HG03575 (cell line): ENCODE data around the gene CEACAM1.
"Not testable (repeated sequence)": the region's sequence is repeated elsewhere in the genome, so short reads cannot be mapped to it uniquely, and the experiment has no call there.

Experiments used
- ATAC-seq: cut with Tn5 transposase; IDR thresholded peaks from one replicate; pipeline ENCODE4 v1.9.1; 2021; ENCODE audit not compliant: unreplicated experiment, insufficient number of reproducible peaks, low FRiP score; ENCODE audit errors: extremely low read depth

The CEACAM1 gene

GRCh38 chr19:42552086-42553065 lies 24.1 kb upstream of the CEACAM1 start:
- ATAC-seq = no peak

DNA sequence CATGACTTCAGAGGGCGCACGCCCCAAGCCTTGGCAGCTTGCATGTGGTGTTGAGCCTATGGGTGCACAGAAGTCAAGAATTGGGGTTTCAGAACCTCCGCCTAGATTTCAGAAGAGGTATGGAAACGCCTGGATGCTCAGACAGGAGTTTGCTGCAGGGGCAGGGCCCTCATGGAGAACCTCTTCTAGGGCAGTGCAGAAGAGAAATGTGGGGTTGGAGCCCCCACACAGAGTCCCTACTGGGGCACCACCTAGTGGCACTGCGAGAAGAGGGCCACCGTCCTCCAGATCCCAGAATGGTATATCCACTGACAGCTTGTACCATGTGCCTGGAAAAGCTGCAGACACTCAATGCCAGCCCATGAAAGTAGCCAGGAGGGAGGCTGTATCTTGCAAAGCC lies 22.2 kb upstream of the CEACAM1 start:
- not testable (repeated sequence) for ATAC-seq

- ATAC-seq = not testable (repeated sequence)
Measured at GRCh38 chr19:42549067-42549466, 20.8 kb upstream of the CEACAM1 start.

- no peak for ATAC-seq
Measured at GRCh38 chr19:42548552-42548951, 20.3 kb upstream of the CEACAM1 start.

DNA sequence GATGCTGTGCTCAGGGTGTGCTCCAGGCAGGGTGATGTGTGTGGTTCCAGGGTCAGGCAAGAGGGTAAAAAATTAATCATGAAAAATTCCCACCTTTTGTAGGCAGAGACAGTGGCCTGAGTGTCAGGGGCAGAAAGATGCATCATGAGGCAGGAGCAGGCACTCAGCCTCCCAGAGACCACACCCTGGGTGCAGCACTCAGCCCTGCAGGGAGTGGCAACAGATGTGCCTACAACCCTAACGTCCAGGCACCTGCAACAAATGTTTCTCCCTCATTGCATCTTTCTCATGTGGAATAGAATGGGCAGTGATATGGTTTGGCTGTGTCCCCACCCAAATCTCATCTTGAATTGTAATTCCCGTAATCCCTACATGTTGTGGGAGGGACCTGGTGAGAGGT lies 19.6 kb upstream of the CEACAM1 start:
- ATAC-seq = no peak

- no peak for ATAC-seq
Measured at GRCh38 chr19:42546831-42547500, 18.7 kb upstream of the CEACAM1 start.

DNA sequence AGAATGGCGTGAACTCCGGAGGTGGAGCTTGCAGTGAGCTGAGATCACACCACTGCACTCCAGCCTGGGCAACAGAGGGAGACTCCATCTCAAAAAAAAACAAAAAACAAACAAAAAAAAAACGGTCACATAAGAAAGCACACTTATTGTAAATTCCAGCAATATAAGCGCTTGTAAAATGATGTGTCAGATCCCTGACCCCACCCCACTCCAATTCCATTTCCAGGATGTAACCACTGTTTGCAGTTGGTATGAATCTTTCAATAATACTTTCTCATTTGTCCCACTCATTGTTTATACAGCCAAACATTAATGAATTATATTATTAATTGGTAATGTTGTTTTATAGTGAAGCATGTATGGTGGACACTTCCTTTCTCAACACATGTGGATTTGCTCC lies 15.9 kb upstream of the CEACAM1 start:
- ATAC-seq = no peak

GRCh38 chr19:42542791-42543190 lies 14.5 kb upstream of the CEACAM1 start:
- ATAC-seq = no peak

DNA sequence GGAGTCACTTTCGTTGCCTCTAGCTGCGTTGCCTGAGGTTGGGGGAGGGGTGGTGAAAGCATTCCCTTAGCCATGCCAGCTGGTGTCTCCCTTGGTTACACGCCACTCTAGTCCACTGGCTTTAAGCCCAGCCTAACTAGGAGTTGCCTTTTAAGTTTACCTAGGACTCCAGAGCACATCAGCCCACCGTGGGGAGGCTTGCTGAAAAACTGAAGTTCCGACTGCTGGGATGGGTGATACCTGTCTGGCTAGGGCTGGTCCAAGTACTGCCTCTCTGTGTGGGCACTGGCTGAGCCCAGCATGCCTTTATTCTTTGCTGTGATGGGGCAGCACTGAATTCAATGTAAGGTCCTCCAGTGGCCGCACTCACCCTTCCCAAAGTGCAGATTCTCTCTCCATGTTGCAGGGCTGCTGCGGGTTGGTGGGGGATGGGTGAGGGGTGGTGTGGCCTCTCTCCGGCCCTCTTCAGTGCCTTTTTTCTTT lies 11.8 kb upstream of the CEACAM1 start:
- no peak for ATAC-seq

GRCh38 chr19:42538841-42539709 lies 10.8 kb upstream of the CEACAM1 start:
- ATAC-seq = no peak

GRCh38 chr19:42535276-42535675 lies 7.0 kb upstream of the CEACAM1 start:
- ATAC-seq = not testable (repeated sequence)

- no peak for ATAC-seq
Measured at GRCh38 chr19:42534391-42534790, 6.1 kb upstream of the CEACAM1 start.

DNA sequence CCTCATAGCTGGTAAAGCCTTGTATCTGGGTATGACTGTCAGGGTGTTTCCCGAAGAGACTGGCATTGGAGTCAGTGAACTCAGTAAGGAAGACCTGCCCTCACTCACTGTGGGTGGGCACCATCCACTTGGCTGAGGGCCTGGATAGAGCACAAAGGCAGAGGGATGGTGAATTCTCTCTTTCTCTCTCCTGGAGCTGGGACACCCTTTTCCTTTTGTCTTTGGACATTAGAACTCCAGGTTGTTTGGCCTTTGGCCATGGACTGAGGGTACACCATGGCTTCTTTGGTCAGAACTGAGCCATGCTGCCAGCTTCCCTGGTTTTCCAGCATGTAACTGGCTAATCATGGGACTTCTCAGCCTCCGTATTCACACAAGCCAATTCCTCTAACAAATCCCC lies 4.6 kb upstream of the CEACAM1 start:
- no peak for ATAC-seq

DNA sequence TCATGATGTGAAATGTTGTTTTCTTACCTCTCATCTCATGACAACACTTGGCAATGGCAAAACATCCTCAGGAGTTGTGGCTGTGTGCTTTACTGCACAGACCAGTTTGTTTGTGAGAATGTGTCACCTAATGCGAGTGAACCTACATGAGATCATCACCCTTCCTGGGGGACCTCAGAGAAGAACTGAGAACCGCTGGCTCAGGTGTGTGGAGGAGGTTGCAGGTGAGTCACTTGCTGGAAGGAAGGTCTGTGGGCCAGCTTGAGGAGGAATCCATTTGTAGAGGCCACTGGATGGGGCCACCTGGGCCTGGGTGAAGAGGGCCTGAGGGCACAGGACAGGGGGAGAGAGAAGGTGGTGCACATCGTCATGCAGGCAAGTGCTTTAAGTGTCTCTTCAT lies 3.0 kb upstream of the CEACAM1 start:
- ATAC-seq = no peak

DNA sequence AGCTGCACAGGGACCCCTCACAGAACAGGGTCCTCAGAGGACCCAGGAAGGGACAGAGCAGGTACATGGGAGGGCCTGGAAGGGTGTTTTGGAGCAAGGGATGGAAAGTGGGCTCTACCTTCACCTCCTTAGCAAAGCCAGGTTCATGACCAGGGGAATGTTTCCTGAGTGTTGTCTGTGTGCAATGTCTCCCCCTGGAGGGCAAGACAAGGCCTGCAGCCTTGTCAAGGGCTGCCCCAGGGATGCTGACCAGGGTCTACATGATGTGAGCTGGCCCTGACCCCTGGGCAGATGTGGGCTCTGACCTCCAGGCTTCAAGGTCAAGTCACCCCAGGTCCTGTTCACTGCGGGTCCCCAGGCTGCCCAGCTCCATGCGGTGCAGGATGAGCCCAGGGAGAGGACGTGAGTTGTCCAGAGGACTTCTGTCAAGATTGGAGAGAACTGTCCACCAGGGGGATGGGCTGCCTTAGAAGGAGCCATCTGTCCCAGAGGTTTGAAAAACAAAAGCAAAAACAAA lies 1.0 kb upstream of the CEACAM1 start:
- no peak for ATAC-seq

DNA sequence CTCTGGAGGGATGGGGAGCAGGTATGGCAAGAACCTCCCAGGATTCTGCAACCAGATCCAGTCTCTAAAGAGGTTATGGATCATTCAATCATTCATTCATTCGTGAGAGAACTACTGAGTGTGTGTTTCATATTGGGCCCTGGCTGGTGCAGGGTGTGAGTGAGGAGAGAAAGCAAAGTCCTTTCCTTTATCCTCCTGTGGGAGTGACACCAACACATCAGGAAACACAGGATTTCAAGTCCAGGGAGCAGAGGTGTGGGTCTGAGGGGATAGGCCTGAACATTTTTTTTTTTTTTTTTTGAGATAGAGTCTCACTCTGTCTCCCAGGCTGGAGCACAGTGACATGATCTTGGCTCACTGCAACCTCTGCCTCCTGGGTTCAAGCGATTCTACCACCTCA lies 3.3 kb downstream of the CEACAM1 start:
- ATAC-seq = no peak

DNA sequence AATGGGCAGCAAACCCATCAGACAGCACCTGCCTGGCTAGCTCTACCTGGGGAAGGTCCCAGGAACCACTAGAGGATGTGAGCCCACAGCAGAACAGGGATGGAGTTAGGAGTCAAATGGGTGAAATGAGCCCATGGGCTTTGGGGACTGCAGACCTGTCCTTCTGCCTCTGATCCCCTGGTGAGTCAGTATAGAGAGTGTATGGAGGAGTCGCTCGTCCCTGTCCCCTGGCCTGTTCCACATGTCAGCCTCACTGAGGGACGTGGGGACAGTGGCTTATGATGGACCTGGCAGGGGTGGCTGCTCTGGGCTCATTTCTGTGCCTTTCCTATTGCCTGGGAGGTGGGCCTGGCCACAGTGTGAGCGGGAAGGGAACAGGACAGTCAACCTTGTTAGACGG lies 4.0 kb downstream of the CEACAM1 start:
- ATAC-seq = no peak

GRCh38 chr19:42522262-42522661 lies 6.0 kb downstream of the CEACAM1 start:
- not testable (repeated sequence) for ATAC-seq
